Astrocyte of the spinal cord (primary cell): ENCODE data around the gene SEC23B.

Experiments used
- DNase-seq: peaks from one replicate; pipeline ENCODE4 v3.0.0; 2011; ENCODE audit warnings: low read depth, low spot score
- H3K4me3 ChIP-seq: 2 replicates; pipeline ENCODE4 v1.5.1; 2011; ENCODE audit warnings: low read depth, mild to moderate bottlenecking, low read length, moderate library complexity
- CTCF ChIP-seq: IDR thresholded peaks from 2 replicates; pipeline ENCODE4 v1.5.1; 2012; ENCODE audit warnings: low read depth, mild to moderate bottlenecking, low read length, inconsistent platforms
- in situ Hi-C: cut with HindIII; loops from 2 replicates; pipeline ENCODE4 v1.10.0; 2017; ENCODE audit warnings: low sequenced_read_pairs

The SEC23B gene

GRCh38 chr20:18548465-18548864 is 40.7 kb downstream of the SEC23B start:
- no peak overlapping the region for H3K4me3 ChIP-seq
- no peak for TF ChIP-seq CTCF
- DNase-seq = no peak
- in situ Hi-C loops = no loop called here

GRCh38 chr20:18553746-18554145 is 46.0 kb downstream of the SEC23B start:
- in situ Hi-C loops = no loop called here
- DNase-seq = no peak
- no peak for TF ChIP-seq CTCF
- H3K4me3 ChIP-seq = no peak overlapping the region

GRCh38 chr20:18566892-18567738 is 59.4 kb downstream of the SEC23B start, which contains the start of gene SMIM26:
Gene SMIM26 (plus strand): TSS chr20:18567432. CDS start chr20:18567479, 47 bp downstream.
- peak within 1 kb of the TSS; percentile 66 for H3K4me3 ChIP-seq
- peak; percentile 90 for DNase-seq
- no peak for TF ChIP-seq CTCF
- in situ Hi-C loops = no loop called here

- in situ Hi-C loops = no loop called here
- DNase-seq = no peak
- H3K4me3 ChIP-seq = peak overlapping the region; percentile 66
- TF ChIP-seq CTCF = no peak
These were observed 60.0 kb downstream of the SEC23B start for GRCh38 chr20:18567739-18568091.

- DNase-seq = no peak
These were observed 63.3 kb downstream of the SEC23B start for GRCh38 chr20:18571009-18571408.

GRCh38 chr20:18571578-18571977 is 63.8 kb downstream of the SEC23B start:
- no peak for DNase-seq
- in situ Hi-C loops = no loop called here
- TF ChIP-seq CTCF = no peak
- no peak overlapping the region for H3K4me3 ChIP-seq

More at GRCh38 chr20:18571009-18571408, 63.3 kb downstream of the SEC23B start:
- no peak for TF ChIP-seq CTCF
- in situ Hi-C loops = no loop called here
- no peak overlapping the region for H3K4me3 ChIP-seq
